ENCODE data around the gene CMSS1.

DNA sequence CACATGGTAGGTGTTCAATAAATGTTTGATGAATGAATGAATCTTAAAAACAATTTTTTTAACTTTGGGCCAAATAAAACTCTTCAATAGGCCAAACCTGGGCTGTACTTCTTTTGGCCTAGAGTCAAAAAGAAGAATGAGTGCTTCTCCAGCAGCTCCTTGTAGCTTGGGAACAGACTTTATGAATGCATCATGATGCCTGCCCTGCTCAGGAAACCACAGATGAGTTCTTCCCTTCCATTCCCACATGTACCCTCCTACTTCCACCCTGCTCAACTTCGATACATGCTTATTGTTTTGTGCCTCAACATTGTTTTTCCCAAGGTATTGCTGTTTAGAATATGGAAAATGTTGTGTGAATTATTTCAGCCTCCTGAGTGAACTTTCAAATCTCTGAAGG lies 209.7 kb downstream of the CMSS1 start:
- no peak for TF ChIP-seq CTCF (IDR thresholded peaks at IDR 0.05)
- no peak for TF ChIP-seq SIN3A (IDR thresholded peaks at IDR 0.05; ENCODE audit: borderline replicate concordance, insufficient read depth, low read depth, low read length)
- TF ChIP-seq, protein P1, sequence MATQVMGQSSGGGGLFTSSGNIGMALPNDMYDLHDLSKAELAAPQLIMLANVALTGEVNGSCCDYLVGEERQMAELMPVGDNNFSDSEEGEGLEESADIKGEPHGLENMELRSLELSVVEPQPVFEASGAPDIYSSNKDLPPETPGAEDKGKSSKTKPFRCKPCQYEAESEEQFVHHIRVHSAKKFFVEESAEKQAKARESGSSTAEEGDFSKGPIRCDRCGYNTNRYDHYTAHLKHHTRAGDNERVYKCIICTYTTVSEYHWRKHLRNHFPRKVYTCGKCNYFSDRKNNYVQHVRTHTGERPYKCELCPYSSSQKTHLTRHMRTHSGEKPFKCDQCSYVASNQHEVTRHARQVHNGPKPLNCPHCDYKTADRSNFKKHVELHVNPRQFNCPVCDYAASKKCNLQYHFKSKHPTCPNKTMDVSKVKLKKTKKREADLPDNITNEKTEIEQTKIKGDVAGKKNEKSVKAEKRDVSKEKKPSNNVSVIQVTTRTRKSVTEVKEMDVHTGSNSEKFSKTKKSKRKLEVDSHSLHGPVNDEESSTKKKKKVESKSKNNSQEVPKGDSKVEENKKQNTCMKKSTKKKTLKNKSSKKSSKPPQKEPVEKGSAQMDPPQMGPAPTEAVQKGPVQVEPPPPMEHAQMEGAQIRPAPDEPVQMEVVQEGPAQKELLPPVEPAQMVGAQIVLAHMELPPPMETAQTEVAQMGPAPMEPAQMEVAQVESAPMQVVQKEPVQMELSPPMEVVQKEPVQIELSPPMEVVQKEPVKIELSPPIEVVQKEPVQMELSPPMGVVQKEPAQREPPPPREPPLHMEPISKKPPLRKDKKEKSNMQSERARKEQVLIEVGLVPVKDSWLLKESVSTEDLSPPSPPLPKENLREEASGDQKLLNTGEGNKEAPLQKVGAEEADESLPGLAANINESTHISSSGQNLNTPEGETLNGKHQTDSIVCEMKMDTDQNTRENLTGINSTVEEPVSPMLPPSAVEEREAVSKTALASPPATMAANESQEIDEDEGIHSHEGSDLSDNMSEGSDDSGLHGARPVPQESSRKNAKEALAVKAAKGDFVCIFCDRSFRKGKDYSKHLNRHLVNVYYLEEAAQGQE (IDR thresholded peaks at IDR 0.05; ENCODE audit: insufficient read depth in 1 of 2, low read depth in 2 of 2, low read length in 1 of 2), result no peak
- no peak for TF ChIP-seq POLR2AphosphoS5 (IDR thresholded peaks at IDR 0.05; ENCODE audit: low read depth, low read length)
- no peak for TF ChIP-seq TCF7L2 (IDR thresholded peaks at IDR 0.05; ENCODE audit: low read depth, low read length)
